Epithelial cell of esophagus (primary cell): Measurements from ENCODE around the gene KRT13.
A peak's percentile ranks its signal among the peaks of the same experiment; 100 is the strongest.

Experiments used
- DNase-seq: peaks from one replicate; pipeline ENCODE4 v3.0.0; 2010; ENCODE audit warnings: low read depth
- H3K4me3 ChIP-seq: 2 replicates; pipeline ENCODE4 v1.5.1; 2011; ENCODE audit warnings: mild to moderate bottlenecking, low read length, control low read depth
- TF ChIP-seq, protein P1 (sequence below): IDR thresholded peaks from 2 replicates; pipeline ENCODE4 v1.5.1; 2011; ENCODE audit warnings: low read depth, mild to moderate bottlenecking, low read length, control low read depth, inconsistent platforms; ENCODE audit not compliant: insufficient read depth; ENCODE audit errors: missing control alignments

The KRT13 gene

DNA sequence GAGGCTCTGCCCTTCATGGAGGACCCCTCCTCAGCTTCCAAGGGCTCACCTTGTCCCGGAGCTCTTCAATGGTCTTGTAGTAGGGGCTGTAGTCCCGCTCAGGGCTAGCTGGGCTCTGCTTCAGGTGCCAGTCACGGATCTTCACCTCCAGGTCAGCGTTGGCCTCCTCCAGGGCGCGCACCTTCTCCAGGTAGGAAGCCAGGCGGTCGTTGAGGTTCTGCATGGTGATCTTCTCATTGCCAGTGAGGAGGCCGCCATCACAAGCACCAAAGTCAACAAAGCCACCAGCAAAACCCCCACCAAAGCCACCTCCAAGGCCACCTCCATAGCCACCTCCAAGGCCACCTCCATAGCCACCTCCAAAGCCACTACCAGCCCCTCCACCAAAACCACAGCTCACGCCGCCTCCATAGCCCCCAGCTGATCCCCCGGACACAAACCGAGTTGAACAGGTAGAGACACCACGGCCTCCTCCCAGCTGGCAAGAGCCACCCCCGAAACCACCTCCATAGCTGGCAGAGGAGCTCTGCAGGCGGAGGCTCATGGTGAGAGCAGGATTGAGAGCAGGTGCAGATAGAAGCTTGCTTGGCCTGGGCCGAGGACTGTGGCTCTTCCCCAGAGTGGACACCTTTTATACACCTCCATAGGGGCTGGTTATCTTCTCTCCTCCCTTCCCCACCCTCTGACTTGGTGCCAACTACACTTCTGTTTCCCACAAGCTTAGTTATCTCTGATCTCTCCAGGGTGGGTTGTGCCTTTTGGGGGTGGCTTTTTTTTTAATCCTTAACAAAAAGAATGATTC is at the start of gene KRT13:
KRT13 (minus strand) TSS at position 606 of the 802 bp plus-strand sequence; CDS start at position 544, 62 bp downstream.
- TF ChIP-seq, protein P1, sequence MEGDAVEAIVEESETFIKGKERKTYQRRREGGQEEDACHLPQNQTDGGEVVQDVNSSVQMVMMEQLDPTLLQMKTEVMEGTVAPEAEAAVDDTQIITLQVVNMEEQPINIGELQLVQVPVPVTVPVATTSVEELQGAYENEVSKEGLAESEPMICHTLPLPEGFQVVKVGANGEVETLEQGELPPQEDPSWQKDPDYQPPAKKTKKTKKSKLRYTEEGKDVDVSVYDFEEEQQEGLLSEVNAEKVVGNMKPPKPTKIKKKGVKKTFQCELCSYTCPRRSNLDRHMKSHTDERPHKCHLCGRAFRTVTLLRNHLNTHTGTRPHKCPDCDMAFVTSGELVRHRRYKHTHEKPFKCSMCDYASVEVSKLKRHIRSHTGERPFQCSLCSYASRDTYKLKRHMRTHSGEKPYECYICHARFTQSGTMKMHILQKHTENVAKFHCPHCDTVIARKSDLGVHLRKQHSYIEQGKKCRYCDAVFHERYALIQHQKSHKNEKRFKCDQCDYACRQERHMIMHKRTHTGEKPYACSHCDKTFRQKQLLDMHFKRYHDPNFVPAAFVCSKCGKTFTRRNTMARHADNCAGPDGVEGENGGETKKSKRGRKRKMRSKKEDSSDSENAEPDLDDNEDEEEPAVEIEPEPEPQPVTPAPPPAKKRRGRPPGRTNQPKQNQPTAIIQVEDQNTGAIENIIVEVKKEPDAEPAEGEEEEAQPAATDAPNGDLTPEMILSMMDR, result no peak
- DNase-seq, result no peak

DNA sequence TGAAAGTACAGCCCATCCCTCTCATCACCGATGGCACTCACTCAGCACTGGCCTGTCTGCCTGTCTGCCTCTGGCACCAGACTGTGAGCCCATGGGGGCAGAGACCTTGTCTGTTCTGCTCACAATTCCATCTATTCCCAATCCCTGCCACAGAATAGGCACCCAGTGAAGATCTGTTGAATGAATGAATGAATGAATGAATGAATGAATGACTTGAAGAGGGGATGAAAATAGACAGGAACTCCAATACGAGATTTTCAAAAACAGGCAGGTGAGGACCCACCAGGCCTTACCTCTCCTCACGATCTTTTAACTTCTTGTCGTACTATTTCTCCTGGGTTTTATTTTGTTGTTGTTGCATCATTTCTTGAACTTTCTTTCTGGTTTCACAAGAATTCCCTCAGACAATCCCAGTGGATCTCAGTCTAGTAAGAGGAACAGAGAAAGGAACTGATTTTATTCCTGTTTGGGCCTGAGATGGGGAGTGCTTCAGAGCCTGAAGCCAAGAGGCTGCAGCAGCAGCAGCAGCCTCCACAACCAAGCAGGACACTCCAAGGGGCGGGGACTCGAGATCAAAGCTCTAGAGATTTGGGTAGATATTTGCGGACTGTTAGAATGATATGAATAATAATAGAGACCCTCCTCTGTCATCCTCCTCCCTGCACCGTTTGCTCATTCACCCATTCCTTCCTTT is 48.7 kb upstream of the KRT13 start:
- DNase-seq, result no peak
- no peak overlapping the region for H3K4me3 ChIP-seq
- TF ChIP-seq, protein P1, result no peak

More for the DNA sequence above, at the start of gene KRT13:
- H3K4me3 ChIP-seq, result no peak within 1 kb of the TSS

DNA sequence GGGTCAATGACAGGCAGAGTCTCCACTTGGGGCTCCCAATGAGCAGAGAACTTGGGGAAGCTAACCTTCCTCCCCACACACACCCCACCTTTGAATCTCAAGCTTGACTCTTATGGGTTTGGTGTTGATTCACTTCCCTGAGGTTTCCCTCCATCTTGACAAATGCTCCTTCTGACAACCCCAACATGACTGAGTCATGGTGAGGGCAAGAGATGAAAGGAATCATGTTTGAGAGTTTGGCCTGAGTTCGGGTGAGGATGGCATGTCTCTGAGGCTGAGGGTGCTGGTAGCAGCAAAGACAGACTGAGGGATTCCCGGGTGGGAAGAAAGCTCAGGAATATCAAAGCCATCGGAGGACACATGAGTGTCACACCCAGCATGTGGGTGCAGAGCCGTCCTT is 47.8 kb upstream of the KRT13 start:
- peak; percentile 68 for DNase-seq
- TF ChIP-seq, protein P1, result no peak
- no peak overlapping the region for H3K4me3 ChIP-seq

DNA sequence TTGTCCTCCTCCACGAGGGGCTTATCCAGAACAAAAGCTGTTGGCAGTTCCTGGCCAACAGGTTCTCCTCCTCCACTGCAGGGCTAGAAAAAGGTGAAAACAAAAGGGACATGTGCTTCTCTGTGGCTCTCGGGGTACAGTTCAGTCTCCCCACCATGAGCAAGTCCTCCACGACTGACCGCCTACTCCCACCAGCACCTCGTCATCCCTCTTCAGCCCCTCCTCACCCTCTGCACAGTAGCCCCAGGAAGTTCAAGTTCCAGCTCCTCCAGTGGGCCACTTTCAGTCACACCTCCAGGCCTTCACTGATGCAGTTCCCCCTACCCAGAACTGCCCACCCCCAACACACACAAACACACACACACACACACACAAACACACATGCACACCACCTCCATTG is 47.0 kb upstream of the KRT13 start:
- no peak overlapping the region for H3K4me3 ChIP-seq
- DNase-seq, result no peak
- TF ChIP-seq, protein P1, result no peak

DNA sequence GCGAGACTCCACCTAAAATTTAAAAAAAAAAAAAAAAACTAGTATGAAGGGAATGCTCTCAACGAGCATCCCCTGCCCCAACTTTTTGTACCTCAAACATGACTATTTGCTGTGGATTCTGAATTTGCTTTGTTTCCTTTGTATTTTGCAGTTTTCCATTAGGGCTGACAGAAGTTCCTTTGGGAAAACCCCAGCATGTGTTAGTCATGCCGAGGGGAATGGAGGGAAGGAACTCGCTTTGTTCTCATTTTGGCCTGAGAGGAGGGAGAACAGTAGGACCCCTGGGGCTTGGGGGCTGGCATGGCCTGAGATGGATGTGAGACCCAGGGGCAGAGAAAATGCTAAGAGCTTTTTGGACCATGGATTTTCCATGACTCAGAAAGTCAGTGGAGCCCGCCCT is 46.0 kb upstream of the KRT13 start:
- TF ChIP-seq, protein P1, result no peak
- no peak overlapping the region for H3K4me3 ChIP-seq
- DNase-seq, result peak; percentile 48

DNA sequence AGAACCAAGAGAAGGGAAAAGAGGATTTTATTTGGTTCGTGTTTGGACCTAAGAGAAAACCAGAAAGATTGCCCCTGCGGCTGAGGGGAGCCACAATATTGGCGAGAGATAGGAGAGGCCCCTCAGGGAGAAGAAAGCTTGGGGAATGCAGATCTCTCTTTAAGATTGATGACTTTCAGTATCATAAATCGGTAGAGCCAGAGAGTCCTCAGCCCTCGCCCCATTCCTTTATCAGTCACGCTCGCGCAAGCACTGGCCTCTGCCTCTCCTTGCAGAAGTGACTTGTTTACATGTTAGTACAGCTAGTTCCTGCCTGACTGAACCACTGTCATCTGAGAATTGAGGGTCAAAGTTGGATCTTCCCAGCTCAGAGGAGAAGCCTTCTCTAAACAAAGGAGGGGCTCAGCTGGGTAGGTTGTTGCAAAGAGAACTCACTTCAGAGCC is 44.2 kb upstream of the KRT13 start:
- TF ChIP-seq, protein P1, result no peak
- DNase-seq, result peak; percentile 55
- H3K4me3 ChIP-seq, result no peak overlapping the region
